SK-N-SH (cell line): ENCODE measurements around the gene THTPA. TPM values are rescaled to one million over a fixed set of nuclear protein-coding genes. Genes with fewer than 3 reads are reported as not detected.

Experiments
- CTCF ChIA-PET: fragments of 300-600, 350-600 bp; formaldehyde crosslinking; extraction: SDS; loops from one replicate; lab custom pipeline; 2021; lab: Yijun Ruan, JAX
- POLR2A ChIA-PET: fragments of 350-600 bp; sonication (Branson Sonifier 250); formaldehyde crosslinking; extraction: SDS; loops from one replicate; lab custom pipeline; 2020; ENCODE audit warnings: antibody characterized with exemption, inconsistent platforms; lab: Yijun Ruan, JAX
- DNase-seq: peaks from one replicate; pipeline ENCODE4 v3.0.0; 2012
- H2AFZ ChIP-seq: fragments of 200-600 bp; sonication (generic); 2 replicates; pipeline ENCODE4 v1.8.1; 2016; ENCODE audit warnings: antibody characterized with exemption, mild to moderate bottlenecking, low read depth
- H3F3A ChIP-seq: fragments of 200-600 bp; sonication (generic); replicated peaks from 2 replicates; pipeline ENCODE3; 2016; ENCODE audit warnings: antibody characterized with exemption, mild to moderate bottlenecking; ENCODE audit not compliant: insufficient read depth
- H3K27ac ChIP-seq, 2 experiments: fragments of 200-500 bp in 1 of 2; fragments of 200-600 bp in 1 of 2; sonication (Bioruptor generic) in 1 of 2; sonication (generic), shearing (Covaris generic) in 1 of 2; 2 replicates each; pipeline versions ENCODE4 v1.5.1 to v1.6.1; 2014 to 2016; ENCODE audit warnings: low read depth in 2 of 2, inconsistent platforms in 1 of 2, low read length in 1 of 2, mild to moderate bottlenecking in 1 of 2, mixed read lengths in 1 of 2
- H3K27me3 ChIP-seq: fragments of 200-600 bp; sonication (generic), shearing (Covaris generic); 2 replicates; pipeline ENCODE4 v1.6.1; 2016; ENCODE audit warnings: mixed run types; ENCODE audit not compliant: insufficient read depth
- H3K36me3 ChIP-seq, 2 experiments: fragments of 200-500 bp in 1 of 2; fragments of 200-600 bp in 1 of 2; sonication (Bioruptor generic) in 1 of 2; sonication (generic) in 1 of 2; replicated peaks in 1 of 2; 2 replicates each; pipeline versions ENCODE3 to v1.5.1; 2014 to 2016; ENCODE audit warnings: low read length in 1 of 2, mild to moderate bottlenecking in 1 of 2; ENCODE audit not compliant: insufficient read depth in 2 of 2, control insufficient read depth in 1 of 2
- H3K4me1 ChIP-seq, 2 experiments: fragments of 200-500 bp in 1 of 2; fragments of 200-600 bp in 1 of 2; sonication (Bioruptor generic) in 1 of 2; sonication (generic), shearing (Covaris generic) in 1 of 2; 2 replicates each; pipeline versions ENCODE4 v1.5.1 to v1.6.1; 2014 to 2016; ENCODE audit warnings: low read depth in 1 of 2, low read length in 1 of 2, mixed run types in 1 of 2; ENCODE audit not compliant: insufficient read depth in 2 of 2, control insufficient read depth in 1 of 2
- H3K4me2 ChIP-seq: fragments of 200-600 bp; sonication (generic), shearing (Covaris generic); 2 replicates; pipeline ENCODE4 v1.6.1; 2017; ENCODE audit warnings: mixed run types
- H3K4me3 ChIP-seq, 2 experiments: fragments of 200-500 bp in 1 of 2; fragments of 200-600 bp in 1 of 2; sonication (Bioruptor generic) in 1 of 2; sonication (generic), shearing (Covaris generic) in 1 of 2; 2 replicates each; pipeline versions ENCODE4 v1.5.1 to v1.8.1; 2014 to 2016; ENCODE audit warnings: low read depth in 2 of 2, inconsistent platforms in 1 of 2, low read length in 1 of 2, mild to moderate bottlenecking in 1 of 2, mixed read lengths in 1 of 2, moderate library complexity in 1 of 2
- H3K79me2 ChIP-seq: fragments of 200-600 bp; sonication (generic); 2 replicates; pipeline ENCODE4 v1.8.1; 2017; ENCODE audit warnings: mild to moderate bottlenecking; ENCODE audit not compliant: insufficient read depth
- H3K9ac ChIP-seq: fragments of 200-600 bp; sonication (generic); 2 replicates; pipeline ENCODE4 v1.6.1; 2017; ENCODE audit warnings: mixed run types
- H3K9me2 ChIP-seq: fragments of 200-600 bp; sonication (generic); 2 replicates; pipeline ENCODE4 v1.6.1; 2017; ENCODE audit warnings: mixed run types
- H3K9me3 ChIP-seq: fragments of 200-600 bp; sonication (generic); 2 replicates; pipeline ENCODE4 v1.6.1; 2017; ENCODE audit warnings: mixed run types, mild to moderate bottlenecking, moderate library complexity
- H4K20me1 ChIP-seq: fragments of 200-600 bp; sonication (generic); 2 replicates; pipeline ENCODE4 v1.6.1; 2017; ENCODE audit warnings: mild to moderate bottlenecking, mixed run types; ENCODE audit not compliant: insufficient read depth
- CHD2 ChIP-seq: fragments of 150-350 bp; IDR thresholded peaks from 2 replicates; pipeline ENCODE4 v1.6.1; 2018; ENCODE audit warnings: low read length; ENCODE audit not compliant: partially characterized antibody
- EP300 ChIP-seq, 2 experiments: IDR thresholded peaks; 2 replicates each; pipeline versions ENCODE4 v1.4.0 to v1.6.1; 2012; ENCODE audit warnings: borderline replicate concordance in 1 of 2, low read depth in 1 of 2, low read length in 1 of 2
- FOSL2 ChIP-seq: IDR thresholded peaks from 2 replicates; pipeline ENCODE4 v1.4.0; 2012; ENCODE audit warnings: low read depth, mild to moderate bottlenecking, moderate library complexity, borderline replicate concordance
- FOXJ3 ChIP-seq: sonication (generic); formaldehyde crosslinking; IDR thresholded peaks from 2 replicates; pipeline ENCODE4 v1.5.1; 2020; ENCODE audit warnings: mild to moderate bottlenecking, missing genetic modification reagents
- GATA2 ChIP-seq: sonication (generic); formaldehyde crosslinking; IDR thresholded peaks from 2 replicates; pipeline ENCODE4 v1.5.0; 2020; ENCODE audit warnings: mild to moderate bottlenecking, missing genetic modification reagents
- JUND ChIP-seq: IDR thresholded peaks from 2 replicates; pipeline ENCODE4 v1.4.0; 2012
- MAX ChIP-seq: IDR thresholded peaks from 2 replicates; pipeline ENCODE4 v1.4.0; 2012; ENCODE audit warnings: low read depth
- PBX3 ChIP-seq: IDR thresholded peaks from 2 replicates; pipeline ENCODE4; 2012
- RAD21 ChIP-seq: IDR thresholded peaks from 2 replicates; pipeline ENCODE4 v1.6.1; 2012; ENCODE audit warnings: mild to moderate bottlenecking, low read length
- RCOR1 ChIP-seq: fragments of 150-350 bp; IDR thresholded peaks from 2 replicates; pipeline ENCODE4 v1.6.1; 2017; ENCODE audit warnings: antibody characterized with exemption, low read length
- SIN3A ChIP-seq: IDR thresholded peaks from 2 replicates; pipeline ENCODE4 v1.6.1; 2012; ENCODE audit warnings: low read depth, mild to moderate bottlenecking, low read length, moderate library complexity, borderline replicate concordance
- SMC3 ChIP-seq: IDR thresholded peaks from 2 replicates; pipeline ENCODE4 v1.6.1; 2012; ENCODE audit warnings: low read depth, low read length, improper control_type of control experiment
- TAF1 ChIP-seq: IDR thresholded peaks from 2 replicates; pipeline ENCODE4 v1.6.1; 2012; ENCODE audit warnings: low read depth, mild to moderate bottlenecking, low read length, moderate library complexity, borderline replicate concordance
- TCF12 ChIP-seq: IDR thresholded peaks from 2 replicates; pipeline ENCODE4 v1.4.0; 2012
- USF1 ChIP-seq: IDR thresholded peaks from 2 replicates; pipeline ENCODE4 v1.4.0; 2012; ENCODE audit warnings: low read depth, borderline replicate concordance
- USF2 ChIP-seq: fragments of 150-350 bp; IDR thresholded peaks from 2 replicates; pipeline ENCODE4 v1.6.1; 2017; ENCODE audit warnings: antibody characterized with exemption, low read length, low read depth, borderline replicate concordance
- YY1 ChIP-seq: IDR thresholded peaks from 2 replicates; pipeline ENCODE4 v1.4.0; 2012; ENCODE audit warnings: low read depth, mild to moderate bottlenecking
- WGBS: methylation state at CpG from one replicate; pipeline ENCODE4 v1.1.6; 2017; ENCODE audit warnings: low lambda C conversion rate; 5-methylcytosine and 5-hydroxymethylcytosine counted together
- polyA plus RNA-seq, 3 experiments: library from polyadenylated mRNA; depleted of rRNA; stranded (reverse); fragments of >200 nt; gene quantifications; 2 replicates each; pipeline ENCODE4 v1.2.3, GENCODE V29; 2012
- TF ChIP-seq, protein P1 (sequence below): IDR thresholded peaks from 2 replicates; pipeline ENCODE4 v1.4.0; 2012; ENCODE audit warnings: low read depth, borderline replicate concordance

THTPA gene
- polyA plus RNA-seq, 1 of the 3 experiments (the other 2 are of a cell fraction) = 16.3 TPM

GRCh38 chr14:23563473-23564180, 7.6 kb downstream of the THTPA start (continued):
- TF ChIP-seq USF1 (no peak), CHD2 (no peak)
- TF ChIP-seq, all 33 proteins: peak for 0

- ChIA-PET CTCF (interaction anchor here (19.5 kb wide), 1 partner anchor 87 kb away, joined by 785 read pairs; the partner anchor contains the start of gene NGDN), POLR2A (no interaction called here)
- Histone ChIP-seq H3F3A (peaks cover 11% of the 10 kb centered on the region), H3K9me2 (no peaks in the 10 kb centered on the region), H3K4me3 (no peak overlapping the region), H3K9me3 (no peaks in the 10 kb centered on the region), H3K4me2 (no peak overlapping the region), H3K27ac (no peak overlapping the region), H3K4me1 (peaks cover 0 to 23% of the 10 kb centered on the region in 2 experiments; a peak in 1 of 4 replicates), H3K27me3 (no peaks in the 10 kb centered on the region), H3K79me2 (0 out of 2 replicates have a peak, but pooled peaks cover 3% of the 10 kb centered on the region), H4K20me1 (no peaks in the 10 kb centered on the region), H3K36me3 (peaks cover 10 to 46% of the 10 kb centered on the region in 2 experiments), H3K9ac (no peak overlapping the region), H2AFZ (no peak overlapping the region)
- 97% methylated on average over 12 of the region's 13 CpGs for WGBS
- TF ChIP-seq, protein P1, sequence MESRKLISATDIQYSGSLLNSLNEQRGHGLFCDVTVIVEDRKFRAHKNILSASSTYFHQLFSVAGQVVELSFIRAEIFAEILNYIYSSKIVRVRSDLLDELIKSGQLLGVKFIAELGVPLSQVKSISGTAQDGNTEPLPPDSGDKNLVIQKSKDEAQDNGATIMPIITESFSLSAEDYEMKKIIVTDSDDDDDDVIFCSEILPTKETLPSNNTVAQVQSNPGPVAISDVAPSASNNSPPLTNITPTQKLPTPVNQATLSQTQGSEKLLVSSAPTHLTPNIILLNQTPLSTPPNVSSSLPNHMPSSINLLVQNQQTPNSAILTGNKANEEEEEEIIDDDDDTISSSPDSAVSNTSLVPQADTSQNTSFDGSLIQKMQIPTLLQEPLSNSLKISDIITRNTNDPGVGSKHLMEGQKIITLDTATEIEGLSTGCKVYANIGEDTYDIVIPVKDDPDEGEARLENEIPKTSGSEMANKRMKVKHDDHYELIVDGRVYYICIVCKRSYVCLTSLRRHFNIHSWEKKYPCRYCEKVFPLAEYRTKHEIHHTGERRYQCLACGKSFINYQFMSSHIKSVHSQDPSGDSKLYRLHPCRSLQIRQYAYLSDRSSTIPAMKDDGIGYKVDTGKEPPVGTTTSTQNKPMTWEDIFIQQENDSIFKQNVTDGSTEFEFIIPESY = no peak
- TF ChIP-seq TAF1 (no peak), SIN3A (no peak), FOXJ3 (CRISPR knock-in tag) (no peak)
- no peak for DNase-seq
Measured at GRCh38 chr14:23564181-23564812, 8.2 kb downstream of the THTPA start.

DNA sequence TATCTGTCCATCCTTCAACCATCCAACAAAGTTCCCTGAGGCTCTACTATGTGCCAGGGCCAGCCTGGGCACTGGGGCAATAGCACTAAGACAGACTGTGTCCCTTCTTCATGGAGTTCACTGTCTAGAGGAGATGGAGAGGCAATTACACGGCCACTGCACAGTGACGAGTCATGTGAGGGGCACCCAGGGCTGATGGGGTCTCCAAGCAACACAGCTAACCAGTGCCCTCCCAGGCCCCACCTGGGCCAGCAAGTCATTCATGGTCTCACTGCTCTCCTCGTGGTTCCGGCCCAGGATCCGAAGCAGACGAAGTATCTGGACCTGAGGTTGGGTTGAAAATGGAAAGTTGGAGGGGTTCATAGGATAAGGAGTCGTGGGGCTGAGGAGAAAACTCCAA, 8.8 kb downstream of the THTPA start:
- no peak overlapping the region for H3K4me2 ChIP-seq
- H3K27ac ChIP-seq = no peak overlapping the region
- H3K9ac ChIP-seq = no peak overlapping the region
- 97% methylated on average over 5 of the region's 7 CpGs for WGBS
- POLR2A ChIA-PET = no interaction called here
- 0 out of 2 replicates have a peak, but pooled peaks cover 3% of the 10 kb centered on the region for H3K79me2 ChIP-seq
- no peaks in the 10 kb centered on the region for H3K9me2 ChIP-seq
- no peaks in the 10 kb centered on the region for H3K9me3 ChIP-seq
- no peak overlapping the region for H2AFZ ChIP-seq
- H3K4me1 ChIP-seq = peaks cover 0 to 28% of the 10 kb centered on the region in 2 experiments; a peak in 1 of 4 replicates
- H3K4me3 ChIP-seq = no peak overlapping the region
- CTCF ChIA-PET = interaction anchor here (0.9 to 19.5 kb wide), 2 partner anchors 14 to 88 kb away, joined by 3 to 785 read pairs; partner anchors contain the start of genes JPH4 and NGDN
- H3K27me3 ChIP-seq = no peaks in the 10 kb centered on the region
- no peaks in the 10 kb centered on the region for H4K20me1 ChIP-seq
- peaks cover 14% of the 10 kb centered on the region for H3F3A ChIP-seq
- DNase-seq = no peak
- H3K36me3 ChIP-seq = peaks cover 4 to 41% of the 10 kb centered on the region in 2 experiments
- TF ChIP-seq EP300 (IDR thresholded peaks at IDR 0.05; ENCODE audit: borderline replicate concordance in 1 of 2, low read depth in 1 of 2, low read length in 1 of 2) = no peak
- TF ChIP-seq FOSL2 = no peak
- TF ChIP-seq RAD21 = no peak
- no peak for TF ChIP-seq PBX3
- TF ChIP-seq TAF1 = no peak
- TF ChIP-seq RCOR1 = no peak
- TF ChIP-seq TCF12 = no peak
- no peak for TF ChIP-seq SIN3A
- TF ChIP-seq SMC3 = no peak
- TF ChIP-seq YY1 = no peak
- TF ChIP-seq GATA2 (CRISPR knock-in tag) = no peak
- no peak for TF ChIP-seq MAX
- no peak for TF ChIP-seq USF2
- no peak for TF ChIP-seq USF1
- no peak for TF ChIP-seq JUND
